Activated CD8-positive, alpha-beta memory T cell treated with anti-CD3 and anti-CD28 coated beads, Interleukin-2, amount 50 U/mL, for 4 hours (primary cell): ENCODE results near the gene S100A8.

Source experiments
- DNase-seq: peaks from one replicate; pipeline ENCODE4 v3.0.0-alpha.2; 2020

The S100A8 gene

GRCh38 chr1:153389973-153390879 lies 647 bp downstream of the S100A8 start:
- no peak for DNase-seq

GRCh38 chr1:153389401-153389800 lies 1.5 kb downstream of the S100A8 start:
- DNase-seq: no peak

- no peak for DNase-seq
These were observed 3.1 kb downstream of the S100A8 start for GRCh38 chr1:153387785-153388184.

- no peak for DNase-seq
These were observed 3.9 kb downstream of the S100A8 start for GRCh38 chr1:153387001-153387400.

GRCh38 chr1:153386500-153386901 lies 4.4 kb downstream of the S100A8 start:
- DNase-seq: no peak

GRCh38 chr1:153384958-153385580 lies 5.8 kb downstream of the S100A8 start:
- no peak for DNase-seq

GRCh38 chr1:153380711-153381110 lies 10.2 kb downstream of the S100A8 start:
- no peak for DNase-seq

- DNase-seq: no peak
These were observed 11.3 kb downstream of the S100A8 start for GRCh38 chr1:153379591-153379990.

GRCh38 chr1:153375511-153375910 lies 15.4 kb downstream of the S100A8 start, which contains the start of gene S100A12:
S100A12 (minus strand) TSS chr1:153375621; CDS start chr1:153374592, 1,029 bp downstream.
- DNase-seq: no peak

GRCh38 chr1:153374071-153374470 lies 16.8 kb downstream of the S100A8 start:
- no peak for DNase-seq

GRCh38 chr1:153372571-153372970 lies 18.3 kb downstream of the S100A8 start:
- DNase-seq: no peak

GRCh38 chr1:153371231-153371630 lies 19.6 kb downstream of the S100A8 start:
- no peak for DNase-seq

- no peak for DNase-seq
These were observed 20.7 kb downstream of the S100A8 start for GRCh38 chr1:153370146-153370545.

GRCh38 chr1:153368495-153368894 lies 22.4 kb downstream of the S100A8 start:
- no peak for DNase-seq

GRCh38 chr1:153367090-153367489 lies 23.8 kb downstream of the S100A8 start:
- DNase-seq: no peak

- DNase-seq: no peak
These were observed 24.6 kb downstream of the S100A8 start for GRCh38 chr1:153366261-153366660.

GRCh38 chr1:153365696-153366095 lies 25.2 kb downstream of the S100A8 start:
- no peak for DNase-seq

- no peak for DNase-seq
These were observed 25.9 kb downstream of the S100A8 start for GRCh38 chr1:153364766-153365666.

- no peak for DNase-seq
These were observed 26.7 kb downstream of the S100A8 start for GRCh38 chr1:153364156-153364555.

GRCh38 chr1:153363641-153364040 lies 27.2 kb downstream of the S100A8 start:
- DNase-seq: no peak

- DNase-seq: no peak
These were observed 28.6 kb downstream of the S100A8 start for GRCh38 chr1:153362187-153362775.

- DNase-seq: no peak
These were observed 29.3 kb downstream of the S100A8 start for GRCh38 chr1:153361480-153362109.
